HCT116 (cell line): ENCODE results near the gene USP31. TPM values are rescaled to one million over a fixed set of nuclear protein-coding genes. Genes with fewer than 3 reads are reported as not detected.

Experiments
- ATAC-seq: fragments of 200-7000 bp; cut with Tn5 transposase; 2 replicates; pipeline ENCODE4 v1.9.1; 2020; ENCODE audit warnings: mild to moderate bottlenecking, moderate library complexity
- BruUV-seq: library from RNA; stranded (reverse); fragments of 400-500 nt; replicated peaks from 2 replicates; lab custom pipeline; 2021; lab: Mats Ljungman, UMichigan
- CTCF ChIA-PET: fragments of 300-600 bp; sonication (Branson Sonifier 250); formaldehyde crosslinking; loops from one replicate; lab custom pipeline; 2021; ENCODE audit warnings: antibody characterized with exemption; lab: Charles Lee
- POLR2A ChIA-PET: fragments of 300-600, 350-600 bp; sonication (Branson Sonifier 250); formaldehyde crosslinking; loops from one replicate; lab custom pipeline; 2021; ENCODE audit warnings: antibody characterized with exemption; lab: Charles Lee
- RAD21 ChIA-PET, 2 experiments: fragments of 300-600 bp; sonication (Branson Sonifier 250); formaldehyde crosslinking; loops; one replicate each; lab custom pipeline; 2023; ENCODE audit warnings: low total read pairs in 2 of 2; ENCODE audit not compliant: uncharacterized antibody in 2 of 2, unreplicated experiment in 2 of 2, low non-redundant PET in 1 of 2; lab: Charles Lee
- DNase-seq: peaks from one replicate; pipeline ENCODE4 v3.0.0-alpha.2; 2010; ENCODE audit warnings: low read depth, low spot score
- H2AFZ ChIP-seq: fragments of 200-600 bp; shearing (Covaris generic), sonication (generic); 2 replicates; pipeline ENCODE4 v1.6.1; 2017; ENCODE audit warnings: low read depth, mixed run types, mixed read lengths, antibody characterized with exemption, low read length; ENCODE audit not compliant: poor library complexity, severe bottlenecking
- H3K27ac ChIP-seq: 2 replicates; pipeline ENCODE4 v1.5.1; 2012; ENCODE audit warnings: low read depth, low read length
- H3K27me3 ChIP-seq: fragments of 200-600 bp; sonication (generic); 2 replicates; pipeline ENCODE4 v1.6.1; 2016; ENCODE audit warnings: mixed run types, low read length, mixed read lengths; ENCODE audit not compliant: insufficient read depth
- H3K36me3 ChIP-seq, 2 experiments: fragments of 200-500 bp in 1 of 2; fragments of 200-600 bp in 1 of 2; sonication (Bioruptor generic) in 1 of 2; sonication (generic) in 1 of 2; 2 replicates each; pipeline versions ENCODE4 v1.5.1 to v1.6.1; 2014 to 2016; ENCODE audit warnings: low read length in 2 of 2, inconsistent platforms in 1 of 2, mixed read lengths in 1 of 2, mixed run types in 1 of 2; ENCODE audit not compliant: insufficient read depth in 2 of 2, control insufficient read depth in 1 of 2
- H3K4me1 ChIP-seq, 2 experiments: fragments of 200-600 bp in 1 of 2; sonication (generic) in 1 of 2; 2 replicates each; pipeline versions ENCODE4 v1.5.1 to v1.6.1; 2012 to 2017; ENCODE audit warnings: low read length in 2 of 2, inconsistent platforms in 1 of 2, mild to moderate bottlenecking in 1 of 2, mixed read lengths in 1 of 2, mixed run types in 1 of 2, moderate library complexity in 1 of 2; ENCODE audit not compliant: insufficient read depth in 2 of 2, control insufficient read depth in 1 of 2
- H3K4me2 ChIP-seq: fragments of 200-600 bp; sonication (generic); 2 replicates; pipeline ENCODE4 v1.6.1; 2017; ENCODE audit warnings: mixed run types, low read length, mixed read lengths
- H3K4me3 ChIP-seq, 2 experiments: fragments of 200-600 bp in 1 of 2; sonication (generic) in 1 of 2; replicated peaks in 1 of 2; 2 replicates each; pipeline ENCODE4 v1.5.1; 2011 to 2016; ENCODE audit warnings: low read length in 2 of 2, control low read depth in 1 of 2, low read depth in 1 of 2, mild to moderate bottlenecking in 1 of 2, mixed read lengths in 1 of 2, mixed run types in 1 of 2
- H3K79me2 ChIP-seq: fragments of 200-600 bp; sonication (generic); 2 replicates; pipeline ENCODE4 v1.6.1; 2017; ENCODE audit warnings: mild to moderate bottlenecking, mixed run types, low read length, moderate library complexity, mixed read lengths; ENCODE audit not compliant: insufficient read depth
- H3K9ac ChIP-seq: fragments of 200-600 bp; sonication (generic); 2 replicates; pipeline ENCODE4 v1.6.1; 2016; ENCODE audit warnings: low read length, mixed read lengths
- H3K9me2 ChIP-seq: fragments of 200-600 bp; sonication (generic), shearing (Covaris generic); 2 replicates; pipeline ENCODE4 v1.6.1; 2017; ENCODE audit warnings: mixed run types, mild to moderate bottlenecking, moderate library complexity; ENCODE audit not compliant: insufficient read depth
- H3K9me3 ChIP-seq, 2 experiments: fragments of 200-500 bp in 1 of 2; fragments of 200-600 bp in 1 of 2; sonication (Bioruptor generic) in 1 of 2; sonication (generic) in 1 of 2; 2 replicates each; pipeline ENCODE4 v1.6.1; 2014 to 2017; ENCODE audit warnings: low read length in 2 of 2, mixed read lengths in 2 of 2, inconsistent platforms in 1 of 2, low read depth in 1 of 2, mild to moderate bottlenecking in 1 of 2, mixed run types in 1 of 2, moderate library complexity in 1 of 2; ENCODE audit not compliant: control insufficient read depth in 1 of 2, insufficient read depth in 1 of 2
- H4K20me1 ChIP-seq: fragments of 200-600 bp; sonication (generic), shearing (Covaris generic); 2 replicates; pipeline ENCODE4 v1.6.1; 2017; ENCODE audit warnings: mixed run types, mild to moderate bottlenecking, moderate library complexity; ENCODE audit not compliant: insufficient read depth
- CBX3 ChIP-seq: IDR thresholded peaks from 2 replicates; pipeline ENCODE4 v1.6.1; 2012; ENCODE audit warnings: low read depth
- CEBPB ChIP-seq: IDR thresholded peaks from 2 replicates; pipeline ENCODE4 v1.6.1; 2012; ENCODE audit warnings: low read depth
- EGR1 ChIP-seq: IDR thresholded peaks from 2 replicates; pipeline ENCODE4 v1.6.1; 2012; ENCODE audit warnings: low read depth
- EZH2 ChIP-seq: fragments of 200-600 bp; sonication (generic); IDR thresholded peaks from 2 replicates; pipeline ENCODE4 v1.6.1; 2017; ENCODE audit warnings: antibody characterized with exemption, mixed run types
- EZH2phosphoT487 ChIP-seq: fragments of 200-600 bp; IDR thresholded peaks from 2 replicates; pipeline ENCODE4 v1.6.1; 2018; ENCODE audit warnings: antibody characterized with exemption, borderline replicate concordance
- FOSL1 ChIP-seq: IDR thresholded peaks from 2 replicates; pipeline ENCODE4 v1.6.1; 2012; ENCODE audit warnings: low read depth
- JUND ChIP-seq: IDR thresholded peaks from 2 replicates; pipeline ENCODE4 v1.6.1; 2012
- POLR2A ChIP-seq: IDR thresholded peaks from 2 replicates; pipeline ENCODE4 v1.7.0; 2011; ENCODE audit warnings: borderline replicate concordance; ENCODE audit not compliant: insufficient read depth, insufficient read length; ENCODE audit errors: extremely low read depth
- POLR2AphosphoS5 ChIP-seq: IDR thresholded peaks from 2 replicates; pipeline ENCODE4 v1.6.1; 2011; ENCODE audit warnings: mild to moderate bottlenecking, low read depth, low read length, moderate library complexity
- RAD21 ChIP-seq: IDR thresholded peaks from 2 replicates; pipeline ENCODE4 v1.6.1; 2012; ENCODE audit warnings: low read depth, mild to moderate bottlenecking
- SIN3A ChIP-seq: IDR thresholded peaks from 2 replicates; pipeline ENCODE4 v1.6.1; 2012; ENCODE audit warnings: low read depth
- SRF ChIP-seq: IDR thresholded peaks from 2 replicates; pipeline ENCODE4 v1.6.1; 2012; ENCODE audit warnings: low read depth
- TCF7L2 ChIP-seq: IDR thresholded peaks from 2 replicates; pipeline ENCODE4 v1.7.0; 2011; ENCODE audit warnings: borderline replicate concordance, inconsistent platforms; ENCODE audit not compliant: insufficient read depth, insufficient read length; ENCODE audit errors: extremely low read depth
- YY1 ChIP-seq: IDR thresholded peaks from 2 replicates; pipeline ENCODE4 v1.6.1; 2011; ENCODE audit warnings: low read length, low read depth, moderate library complexity, mild to moderate bottlenecking; ENCODE audit not compliant: insufficient replicate concordance; ENCODE audit errors: extremely low read depth
- ZFX ChIP-seq: fragments of 450-650 bp; IDR thresholded peaks from 2 replicates; pipeline ENCODE4 v1.6.1; 2017
- ZNF274 ChIP-seq: fragments of 200-500 bp; sonication (Bioruptor generic); IDR thresholded peaks from 2 replicates; pipeline ENCODE4 v1.6.1; 2014; ENCODE audit warnings: mild to moderate bottlenecking, low read depth, low read length, inconsistent platforms
- intact Hi-C: fragments of 100-400 bp; cut with micrococcal nuclease; formaldehyde crosslinking; loops from 2 replicates; pipeline ENCODE4 v1.10.0; 2022
- total RNA-seq: library from RNA; stranded (reverse); gene quantifications from one replicate; pipeline ENCODE4 v1.2.1, GENCODE V29; 2021; ENCODE audit not compliant: unreplicated experiment
- TF ChIP-seq, protein P1 (sequence below): IDR thresholded peaks from 2 replicates; pipeline ENCODE4 v1.6.1; 2012
- TF ChIP-seq, protein P2 (sequence below): IDR thresholded peaks from 2 replicates; pipeline ENCODE4 v1.6.1; 2012; ENCODE audit warnings: low read depth
- TF ChIP-seq, protein P3 (sequence below), 3 experiments: fragments of 200-600 bp in 1 of 3; sonication (generic) in 1 of 3; IDR thresholded peaks in 2 of 3; conservative IDR thresholded peaks in 1 of 3; 2 replicates each; pipeline ENCODE4 v1.5.1; 2012 to 2017; ENCODE audit warnings: low read depth in 2 of 3, low read length in 2 of 3, antibody characterized with exemption in 1 of 3, borderline replicate concordance in 1 of 3, control low read depth in 1 of 3, mild to moderate bottlenecking in 1 of 3, mixed read lengths in 1 of 3, mixed run types in 1 of 3, moderate library complexity in 1 of 3; ENCODE audit not compliant: insufficient read depth in 1 of 3
- TF ChIP-seq, protein P4 (sequence below): IDR thresholded peaks from 2 replicates; pipeline ENCODE4 v1.6.1; 2011; ENCODE audit warnings: mild to moderate bottlenecking, low read length, moderate library complexity; ENCODE audit not compliant: insufficient replicate concordance; ENCODE audit errors: extremely low read depth

The USP31 gene
- total RNA-seq, 1 experiment from 2014 or later: 12.2 TPM

DNA sequence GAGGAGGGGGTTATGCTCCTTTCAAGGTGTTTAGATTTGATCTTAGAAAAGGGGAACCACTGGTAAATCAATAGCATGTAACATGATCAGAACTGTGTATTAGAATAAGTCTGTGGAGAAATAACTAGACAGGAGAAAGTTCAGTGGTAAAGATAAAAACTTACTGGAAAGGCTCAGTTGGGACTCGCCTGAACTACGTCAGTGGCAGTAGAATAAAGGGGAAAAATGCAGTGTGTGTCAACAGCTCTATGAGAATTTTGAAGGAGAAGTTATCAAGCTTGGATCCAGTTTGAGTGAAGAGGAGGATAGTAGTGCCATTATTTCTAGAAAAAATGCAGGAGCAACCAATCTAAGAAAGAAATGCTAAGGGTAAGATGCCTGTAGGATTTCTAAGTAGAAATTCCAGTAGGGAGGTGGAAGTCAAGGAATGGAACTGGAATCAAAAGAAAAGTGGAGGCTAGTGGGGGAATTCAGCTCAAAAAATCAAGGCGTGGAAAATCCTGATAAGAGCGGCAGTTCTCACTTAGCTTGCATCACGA, 48.2 kb downstream of the USP31 start:
- no peak for ATAC-seq
- no TSS peak for BruUV-seq
- ChIA-PET CTCF (no interaction called here), RAD21 (no interaction called here), POLR2A (no interaction called here)
- H3K4me2 ChIP-seq: no peak overlapping the region
- H3K79me2 ChIP-seq: no peaks in the 10 kb centered on the region
- H2AFZ ChIP-seq: no peak overlapping the region
- TF ChIP-seq TCF7L2: no peak
- no peak for TF ChIP-seq POLR2AphosphoS5
- TF ChIP-seq CBX3: no peak
- no peak for TF ChIP-seq CEBPB
- TF ChIP-seq FOSL1: no peak
- no peak for TF ChIP-seq EZH2phosphoT487
- TF ChIP-seq POLR2A: no peak
- TF ChIP-seq EZH2: no peak
- TF ChIP-seq EGR1: no peak
- TF ChIP-seq JUND: no peak
- no peak for TF ChIP-seq YY1
- TF ChIP-seq ZFX: no peak
- TF ChIP-seq, protein P1, sequence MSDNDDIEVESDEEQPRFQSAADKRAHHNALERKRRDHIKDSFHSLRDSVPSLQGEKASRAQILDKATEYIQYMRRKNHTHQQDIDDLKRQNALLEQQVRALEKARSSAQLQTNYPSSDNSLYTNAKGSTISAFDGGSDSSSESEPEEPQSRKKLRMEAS: no peak
- no peak for TF ChIP-seq ZNF274
- TF ChIP-seq SIN3A: no peak
- TF ChIP-seq SRF: no peak
- no peak for TF ChIP-seq RAD21
- TF ChIP-seq, protein P2, sequence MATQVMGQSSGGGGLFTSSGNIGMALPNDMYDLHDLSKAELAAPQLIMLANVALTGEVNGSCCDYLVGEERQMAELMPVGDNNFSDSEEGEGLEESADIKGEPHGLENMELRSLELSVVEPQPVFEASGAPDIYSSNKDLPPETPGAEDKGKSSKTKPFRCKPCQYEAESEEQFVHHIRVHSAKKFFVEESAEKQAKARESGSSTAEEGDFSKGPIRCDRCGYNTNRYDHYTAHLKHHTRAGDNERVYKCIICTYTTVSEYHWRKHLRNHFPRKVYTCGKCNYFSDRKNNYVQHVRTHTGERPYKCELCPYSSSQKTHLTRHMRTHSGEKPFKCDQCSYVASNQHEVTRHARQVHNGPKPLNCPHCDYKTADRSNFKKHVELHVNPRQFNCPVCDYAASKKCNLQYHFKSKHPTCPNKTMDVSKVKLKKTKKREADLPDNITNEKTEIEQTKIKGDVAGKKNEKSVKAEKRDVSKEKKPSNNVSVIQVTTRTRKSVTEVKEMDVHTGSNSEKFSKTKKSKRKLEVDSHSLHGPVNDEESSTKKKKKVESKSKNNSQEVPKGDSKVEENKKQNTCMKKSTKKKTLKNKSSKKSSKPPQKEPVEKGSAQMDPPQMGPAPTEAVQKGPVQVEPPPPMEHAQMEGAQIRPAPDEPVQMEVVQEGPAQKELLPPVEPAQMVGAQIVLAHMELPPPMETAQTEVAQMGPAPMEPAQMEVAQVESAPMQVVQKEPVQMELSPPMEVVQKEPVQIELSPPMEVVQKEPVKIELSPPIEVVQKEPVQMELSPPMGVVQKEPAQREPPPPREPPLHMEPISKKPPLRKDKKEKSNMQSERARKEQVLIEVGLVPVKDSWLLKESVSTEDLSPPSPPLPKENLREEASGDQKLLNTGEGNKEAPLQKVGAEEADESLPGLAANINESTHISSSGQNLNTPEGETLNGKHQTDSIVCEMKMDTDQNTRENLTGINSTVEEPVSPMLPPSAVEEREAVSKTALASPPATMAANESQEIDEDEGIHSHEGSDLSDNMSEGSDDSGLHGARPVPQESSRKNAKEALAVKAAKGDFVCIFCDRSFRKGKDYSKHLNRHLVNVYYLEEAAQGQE: no peak
- TF ChIP-seq, protein P3, sequence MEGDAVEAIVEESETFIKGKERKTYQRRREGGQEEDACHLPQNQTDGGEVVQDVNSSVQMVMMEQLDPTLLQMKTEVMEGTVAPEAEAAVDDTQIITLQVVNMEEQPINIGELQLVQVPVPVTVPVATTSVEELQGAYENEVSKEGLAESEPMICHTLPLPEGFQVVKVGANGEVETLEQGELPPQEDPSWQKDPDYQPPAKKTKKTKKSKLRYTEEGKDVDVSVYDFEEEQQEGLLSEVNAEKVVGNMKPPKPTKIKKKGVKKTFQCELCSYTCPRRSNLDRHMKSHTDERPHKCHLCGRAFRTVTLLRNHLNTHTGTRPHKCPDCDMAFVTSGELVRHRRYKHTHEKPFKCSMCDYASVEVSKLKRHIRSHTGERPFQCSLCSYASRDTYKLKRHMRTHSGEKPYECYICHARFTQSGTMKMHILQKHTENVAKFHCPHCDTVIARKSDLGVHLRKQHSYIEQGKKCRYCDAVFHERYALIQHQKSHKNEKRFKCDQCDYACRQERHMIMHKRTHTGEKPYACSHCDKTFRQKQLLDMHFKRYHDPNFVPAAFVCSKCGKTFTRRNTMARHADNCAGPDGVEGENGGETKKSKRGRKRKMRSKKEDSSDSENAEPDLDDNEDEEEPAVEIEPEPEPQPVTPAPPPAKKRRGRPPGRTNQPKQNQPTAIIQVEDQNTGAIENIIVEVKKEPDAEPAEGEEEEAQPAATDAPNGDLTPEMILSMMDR (IDR thresholded peaks at IDR 0.05 in 2 of 3, conservative IDR thresholded peaks at IDR 0.05 in 1 of 3; ENCODE audit: borderline replicate concordance in 1 of 3, insufficient read depth in 1 of 3, low read depth in 2 of 3, low read length in 2 of 3): no peak
- TF ChIP-seq, protein P4, sequence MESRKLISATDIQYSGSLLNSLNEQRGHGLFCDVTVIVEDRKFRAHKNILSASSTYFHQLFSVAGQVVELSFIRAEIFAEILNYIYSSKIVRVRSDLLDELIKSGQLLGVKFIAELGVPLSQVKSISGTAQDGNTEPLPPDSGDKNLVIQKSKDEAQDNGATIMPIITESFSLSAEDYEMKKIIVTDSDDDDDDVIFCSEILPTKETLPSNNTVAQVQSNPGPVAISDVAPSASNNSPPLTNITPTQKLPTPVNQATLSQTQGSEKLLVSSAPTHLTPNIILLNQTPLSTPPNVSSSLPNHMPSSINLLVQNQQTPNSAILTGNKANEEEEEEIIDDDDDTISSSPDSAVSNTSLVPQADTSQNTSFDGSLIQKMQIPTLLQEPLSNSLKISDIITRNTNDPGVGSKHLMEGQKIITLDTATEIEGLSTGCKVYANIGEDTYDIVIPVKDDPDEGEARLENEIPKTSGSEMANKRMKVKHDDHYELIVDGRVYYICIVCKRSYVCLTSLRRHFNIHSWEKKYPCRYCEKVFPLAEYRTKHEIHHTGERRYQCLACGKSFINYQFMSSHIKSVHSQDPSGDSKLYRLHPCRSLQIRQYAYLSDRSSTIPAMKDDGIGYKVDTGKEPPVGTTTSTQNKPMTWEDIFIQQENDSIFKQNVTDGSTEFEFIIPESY: no peak
- H3K9me3 ChIP-seq: no peaks in the 10 kb centered on the region
- H4K20me1 ChIP-seq: no peaks in the 10 kb centered on the region
- H3K27ac ChIP-seq: no peak overlapping the region
- DNase-seq: no peak
- no peak overlapping the region for H3K9ac ChIP-seq
- intact Hi-C loops: no loop called here
- no peaks in the 10 kb centered on the region for H3K9me2 ChIP-seq
- no peaks in the 10 kb centered on the region for H3K36me3 ChIP-seq
- no peaks in the 10 kb centered on the region for H3K4me1 ChIP-seq
- H3K4me3 ChIP-seq: no peak overlapping the region
- H3K27me3 ChIP-seq: no peaks in the 10 kb centered on the region
